Testis (tissue), 3 donors: ENCODE measurements around the gene UBE3B. TPM values are rescaled to one million over a fixed set of nuclear protein-coding genes. Genes with fewer than 3 reads are reported as not detected.

ENCODE experiments used
- DNase-seq: peaks from one replicate; pipeline ENCODE4 v3.0.0-alpha.2; 2019
- H3K27ac ChIP-seq, 2 donors: fragments of 200-600 bp; sonication (generic); one replicate each; pipeline ENCODE4 v1.5.1; 2019
- H3K27me3 ChIP-seq: fragments of 200-600 bp; sonication (generic); one replicate; pipeline ENCODE4 v1.5.1; 2019
- H3K36me3 ChIP-seq: fragments of 200-600 bp; sonication (generic); one replicate; pipeline ENCODE4 v1.5.1; 2017; ENCODE audit warnings: low read depth; ENCODE audit errors: missing control alignments
- H3K4me1 ChIP-seq: fragments of 200-600 bp; sonication (generic); one replicate; pipeline ENCODE4 v1.5.1; 2019
- H3K4me3 ChIP-seq, 2 donors: fragments of 200-600 bp; sonication (generic); one replicate each; pipeline ENCODE4 v1.5.1; 2017 to 2019
- H3K9me3 ChIP-seq: fragments of 200-600 bp; sonication (generic); one replicate; pipeline ENCODE4 v1.5.1; 2017
- POLR2A ChIP-seq: fragments of 450-650 bp; IDR thresholded peaks from one replicate; pipeline ENCODE4 v1.6.1; 2017; ENCODE audit warnings: antibody characterized with exemption, mild to moderate bottlenecking, moderate library complexity
- WGBS, 2 donors: methylation state at CpG; one replicate each; pipeline ENCODE4 v1.1.5; 2018; 5-methylcytosine and 5-hydroxymethylcytosine counted together
- intact Hi-C: fragments of 100-400 bp; cut with DNase I; formaldehyde crosslinking; loops from one replicate; pipeline ENCODE4 v1.15.1; 2023; ENCODE audit warnings: low total_unique reads
- polyA plus RNA-seq: library from polyadenylated mRNA; stranded (reverse); fragments of 350-450 nt; fragmentation: Illumina TruSeq; extraction: RNeasy Lipid Tissue Mini Kit (QIAGEN cat#74804); gene quantifications from one replicate; pipeline ENCODE4 v1.2.3, GENCODE V29; 2014; ENCODE audit warnings: low read depth, low replicate concordance; ENCODE audit not compliant: insufficient read depth
- total RNA-seq, 2 donors: library from RNA; depleted of rRNA; stranded (reverse); fragments of >200 nt; gene quantifications; one replicate each; pipeline ENCODE4 v1.2.3, GENCODE V29; 2016
- TF ChIP-seq, protein P1 (sequence below), 3 experiments: fragments of 450-650 bp in 2 of 3; fragments of 200-600 bp in 1 of 3; sonication (generic) in 1 of 3; IDR thresholded peaks; one replicate each; pipeline ENCODE4 v1.5.1; 2016 to 2019; ENCODE audit warnings: antibody characterized with exemption in 3 of 3, mild to moderate bottlenecking in 2 of 3, moderate library complexity in 1 of 3

UBE3B gene
- total and polyA plus RNA-seq, 3 donors from 2014 or later, result 38.1 to 66.8 (median 65.6) TPM

DNA sequence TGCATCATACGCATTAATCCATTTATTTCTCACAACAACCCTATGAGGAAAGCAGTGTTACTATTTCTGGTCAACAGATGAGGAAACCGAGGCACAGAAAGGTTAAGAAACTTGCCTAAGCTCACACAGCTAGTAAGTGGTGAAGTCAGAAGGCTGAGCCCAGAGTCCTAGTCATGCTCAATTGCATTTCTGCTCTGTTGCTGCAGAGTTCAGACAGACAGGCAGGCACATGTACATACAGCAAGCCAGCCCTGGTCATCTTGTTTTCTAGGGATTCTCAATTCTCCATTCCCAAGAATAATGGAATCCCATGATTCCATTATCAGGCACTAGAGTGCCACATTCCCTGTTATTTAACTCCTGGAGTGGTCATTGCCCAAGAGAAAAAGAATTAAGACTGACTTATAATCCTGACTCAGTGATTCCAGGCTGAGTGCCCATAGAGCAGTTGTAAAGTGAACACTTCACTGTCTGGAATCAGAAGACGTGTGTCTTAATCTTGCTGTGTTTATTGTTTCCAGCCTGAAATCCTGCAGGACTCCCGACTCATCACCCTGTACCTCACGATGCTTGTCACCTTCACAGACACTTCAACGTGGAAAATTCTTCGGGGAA is 10.7 kb downstream of the UBE3B start:
- 83 to 89% methylated on average over 7 of the region's 7 CpGs for WGBS, 2 donors
- H3K4me3 ChIP-seq, result no peak overlapping the region

DNA sequence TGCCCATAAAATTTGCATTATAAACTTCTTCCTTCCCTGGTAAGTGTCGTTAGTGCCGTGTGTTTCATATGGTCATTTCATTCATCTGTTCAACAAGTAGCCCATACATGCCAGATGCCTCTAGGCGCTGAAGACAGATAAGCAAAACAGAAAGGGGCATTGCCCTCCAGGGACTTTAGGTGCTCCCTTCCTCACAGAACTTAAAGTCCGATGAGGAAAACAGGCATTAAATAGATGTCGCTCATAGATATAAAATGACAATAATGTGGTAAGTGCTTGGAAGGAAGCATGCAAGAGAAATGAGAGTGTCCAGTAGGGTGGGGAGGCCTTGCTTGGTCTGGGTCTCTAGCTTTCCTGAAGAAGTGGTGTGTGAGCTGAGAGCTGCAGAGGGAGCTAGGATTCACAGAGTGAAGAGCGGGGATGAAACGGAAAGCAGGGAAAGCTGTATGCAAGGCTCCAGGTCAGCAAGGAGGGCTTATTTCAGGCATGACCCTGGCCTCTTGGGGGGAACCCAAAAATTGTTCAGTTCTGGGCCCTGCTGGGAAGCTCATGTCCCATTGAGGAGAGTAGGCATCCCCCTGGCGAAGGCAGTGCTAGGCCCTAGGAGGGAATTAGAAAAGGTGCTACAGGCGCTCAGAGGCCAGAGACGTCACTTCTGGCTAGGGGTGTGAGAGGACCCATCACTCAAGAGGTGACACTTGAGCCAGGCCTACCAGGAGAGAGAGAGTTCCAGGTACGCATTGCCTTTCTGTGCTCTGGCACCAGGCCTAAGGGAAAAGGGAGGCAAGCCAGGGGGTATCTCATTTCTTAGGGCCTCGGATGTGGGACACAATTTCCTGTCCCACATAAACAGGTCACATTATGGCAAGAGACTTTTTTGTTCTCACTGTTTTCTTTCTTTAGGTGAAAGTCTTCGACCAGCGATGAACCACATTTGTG is 11.9 kb downstream of the UBE3B start:
- 90 to 93% methylated on average over 14 of the region's 14 CpGs for WGBS, 2 donors
- TF ChIP-seq POLR2A, result no peak
- TF ChIP-seq, protein P1, sequence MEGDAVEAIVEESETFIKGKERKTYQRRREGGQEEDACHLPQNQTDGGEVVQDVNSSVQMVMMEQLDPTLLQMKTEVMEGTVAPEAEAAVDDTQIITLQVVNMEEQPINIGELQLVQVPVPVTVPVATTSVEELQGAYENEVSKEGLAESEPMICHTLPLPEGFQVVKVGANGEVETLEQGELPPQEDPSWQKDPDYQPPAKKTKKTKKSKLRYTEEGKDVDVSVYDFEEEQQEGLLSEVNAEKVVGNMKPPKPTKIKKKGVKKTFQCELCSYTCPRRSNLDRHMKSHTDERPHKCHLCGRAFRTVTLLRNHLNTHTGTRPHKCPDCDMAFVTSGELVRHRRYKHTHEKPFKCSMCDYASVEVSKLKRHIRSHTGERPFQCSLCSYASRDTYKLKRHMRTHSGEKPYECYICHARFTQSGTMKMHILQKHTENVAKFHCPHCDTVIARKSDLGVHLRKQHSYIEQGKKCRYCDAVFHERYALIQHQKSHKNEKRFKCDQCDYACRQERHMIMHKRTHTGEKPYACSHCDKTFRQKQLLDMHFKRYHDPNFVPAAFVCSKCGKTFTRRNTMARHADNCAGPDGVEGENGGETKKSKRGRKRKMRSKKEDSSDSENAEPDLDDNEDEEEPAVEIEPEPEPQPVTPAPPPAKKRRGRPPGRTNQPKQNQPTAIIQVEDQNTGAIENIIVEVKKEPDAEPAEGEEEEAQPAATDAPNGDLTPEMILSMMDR (IDR thresholded peaks at IDR 0.05), result no peak
- Histone ChIP-seq H3K9me3 (no peaks in the 10 kb centered on the region), H3K27me3 (no peaks in the 10 kb centered on the region), H3K4me3 (no peak overlapping the region), H3K36me3 (no peaks in the 10 kb centered on the region), H3K27ac (no peak overlapping the region), H3K4me1 (no peaks in the 10 kb centered on the region)
- intact Hi-C loops, result no loop called here
- no peak for DNase-seq

More for the DNA sequence above, 10.7 kb downstream of the UBE3B start:
- H3K27ac ChIP-seq, result no peak overlapping the region
- H3K4me1 ChIP-seq, result no peaks in the 10 kb centered on the region
- intact Hi-C loops, result no loop called here
- no peaks in the 10 kb centered on the region for H3K9me3 ChIP-seq
- H3K27me3 ChIP-seq, result no peaks in the 10 kb centered on the region
- DNase-seq, result no peak
- TF ChIP-seq, protein P1 (IDR thresholded peaks at IDR 0.05), result no peak
- TF ChIP-seq POLR2A, result no peak
- no peaks in the 10 kb centered on the region for H3K36me3 ChIP-seq

DNA sequence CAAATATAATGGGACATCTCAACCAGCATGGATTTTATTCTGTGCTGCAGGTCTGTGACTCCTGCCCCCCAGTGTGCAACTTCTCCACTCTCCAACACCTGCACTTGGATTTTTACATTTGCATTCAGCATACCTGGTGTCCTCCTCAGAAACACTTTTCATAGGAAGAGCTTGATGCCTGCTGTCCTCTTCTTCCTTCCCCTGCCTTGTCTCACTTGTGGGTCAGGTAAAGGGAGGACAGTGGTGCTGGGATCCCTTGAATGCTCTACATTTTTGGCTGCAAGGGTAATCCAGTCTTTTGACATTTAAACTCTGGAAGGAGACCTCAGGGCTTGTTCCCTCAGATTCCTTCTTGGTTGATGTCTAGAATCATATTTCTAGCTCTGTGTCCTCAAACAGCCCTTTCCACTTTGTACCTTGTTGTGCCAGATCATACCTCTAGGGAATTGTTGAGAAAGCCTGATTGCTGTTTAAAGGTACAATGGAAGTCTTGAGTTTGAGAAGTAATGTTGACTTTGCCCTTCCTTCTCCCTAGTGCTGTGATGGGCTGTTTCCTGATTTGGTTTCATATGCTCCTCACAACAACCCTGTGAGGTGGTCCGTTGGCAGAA is 12.6 kb downstream of the UBE3B start:
- H3K4me3 ChIP-seq, result no peak overlapping the region
- no peaks in the 10 kb centered on the region for H3K9me3 ChIP-seq
- no peaks in the 10 kb centered on the region for H3K4me1 ChIP-seq
- no peaks in the 10 kb centered on the region for H3K36me3 ChIP-seq
- 89 to 96% methylated on average over 1 of the region's 1 CpG for WGBS, 2 donors
- H3K27ac ChIP-seq, result no peak overlapping the region
- intact Hi-C loops, result no loop called here
- TF ChIP-seq POLR2A, result no peak
- TF ChIP-seq, protein P1 (IDR thresholded peaks at IDR 0.05), result no peak
- no peaks in the 10 kb centered on the region for H3K27me3 ChIP-seq
- no peak for DNase-seq

DNA sequence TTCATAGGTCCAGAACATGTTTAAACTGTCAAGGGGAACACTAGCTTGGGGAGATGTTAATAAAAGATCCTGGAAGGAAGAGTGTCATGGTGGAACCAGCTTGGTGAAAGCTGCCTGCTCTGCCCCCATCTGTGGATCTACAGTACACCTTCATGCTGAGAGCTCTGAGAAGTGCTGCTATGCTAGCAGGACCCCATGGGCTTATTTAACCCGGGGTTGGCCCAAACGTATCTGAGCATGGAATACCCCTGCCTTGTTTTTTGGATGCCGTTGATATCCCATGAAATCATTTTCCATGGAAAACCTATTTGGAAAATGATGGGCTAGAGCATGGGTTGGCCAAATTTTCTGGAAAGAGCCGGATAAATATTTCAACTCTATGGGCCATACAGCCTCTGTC is 14.2 kb downstream of the UBE3B start:
- DNase-seq, result no peak
- TF ChIP-seq, protein P1 (IDR thresholded peaks at IDR 0.05), result no peak
- TF ChIP-seq POLR2A, result no peak
- 94 to 97% methylated on average over 4 of the region's 4 CpGs for WGBS, 2 donors
- no peaks in the 10 kb centered on the region for H3K4me1 ChIP-seq
- no peak overlapping the region for H3K4me3 ChIP-seq
- H3K9me3 ChIP-seq, result no peaks in the 10 kb centered on the region
- no peaks in the 10 kb centered on the region for H3K27me3 ChIP-seq
- intact Hi-C loops, result no loop called here
- H3K27ac ChIP-seq, result no peak overlapping the region
- no peaks in the 10 kb centered on the region for H3K36me3 ChIP-seq
